ENCODE measurements around the gene TLCD2.
A peak's percentile ranks its signal among the peaks of the same experiment; 100 is the strongest.

Gene TLCD2

GRCh38 chr17:1716076-1716911 lies 6.1 kb upstream of the TLCD2 start:
- peak overlapping the region; percentile 91 for H3K4me3 ChIP-seq (ENCODE audit: low read length)
- H3K27ac ChIP-seq (ENCODE audit: low read length): peak overlapping the region; percentile 93
- no peaks in the 10 kb centered on the region for H3K27me3 ChIP-seq (replicated peaks; ENCODE audit: insufficient read depth, low read length)
- H3K4me1 ChIP-seq (ENCODE audit: low read length): no peaks in the 10 kb centered on the region; the same call in 1 of the 2 replicates
- peak overlapping the region; percentile 92 for H3K4me2 ChIP-seq (ENCODE audit: low read depth, low read length)
- H3K9ac ChIP-seq (ENCODE audit: low read length): peak overlapping the region; percentile 91
- peak overlapping the region; percentile 72 for H2AFZ ChIP-seq (ENCODE audit: low read length)
- no peaks in the 10 kb centered on the region for H3K9me3 ChIP-seq (replicated peaks; ENCODE audit: insufficient read depth, low read length)
- DNase-seq: peak; percentile 100
- no peak for TF ChIP-seq EZH2phosphoT487 (IDR thresholded peaks at IDR 0.05; ENCODE audit: low read length)
- TF ChIP-seq CTCF (IDR thresholded peaks at IDR 0.05; ENCODE audit: low read length): no peak; the same call in 1 of the 2 replicates
- TF ChIP-seq EZH2 (optimal IDR thresholded peaks at IDR 0.05; ENCODE audit: low read depth, low read length): no peak
- H3K79me2 ChIP-seq (ENCODE audit: low read length): peaks cover 7% of the 10 kb centered on the region; the same call in 1 of the 2 replicates
- no peaks in the 10 kb centered on the region for H4K20me1 ChIP-seq (ENCODE audit: insufficient read depth, low read length)
- H3K9me2 ChIP-seq (replicated peaks; ENCODE audit: insufficient read depth, low read length): no peaks in the 10 kb centered on the region
- no peaks in the 10 kb centered on the region for H3K36me3 ChIP-seq (replicated peaks; ENCODE audit: insufficient read depth, low read length)
- peaks cover 4% of the 10 kb centered on the region for H3F3A ChIP-seq (ENCODE audit: insufficient read depth, low read length)

- DNase-seq: no peak
- H3K79me2 ChIP-seq (ENCODE audit: low read length): peaks cover 7% of the 10 kb centered on the region; the same call in 1 of the 2 replicates
- no peaks in the 10 kb centered on the region for H3K36me3 ChIP-seq (replicated peaks; ENCODE audit: insufficient read depth, low read length)
- H3K4me1 ChIP-seq (ENCODE audit: low read length): no peaks in the 10 kb centered on the region; the same call in 1 of the 2 replicates
- peak overlapping the region; percentile 72 for H3K9ac ChIP-seq (ENCODE audit: low read length)
- H3K27ac ChIP-seq (ENCODE audit: low read length): peak overlapping the region; percentile 26; the same call in 1 of the 2 replicates
- peak overlapping the region; percentile 86 for H3K4me2 ChIP-seq (ENCODE audit: low read depth, low read length)
- H3K4me3 ChIP-seq (ENCODE audit: low read length): peak overlapping the region; percentile 91
- H3K27me3 ChIP-seq (replicated peaks; ENCODE audit: insufficient read depth, low read length): no peaks in the 10 kb centered on the region
- H3K9me3 ChIP-seq (replicated peaks; ENCODE audit: insufficient read depth, low read length): no peaks in the 10 kb centered on the region
- H2AFZ ChIP-seq (ENCODE audit: low read length): peak overlapping the region; percentile 72
- no peaks in the 10 kb centered on the region for H3K9me2 ChIP-seq (replicated peaks; ENCODE audit: insufficient read depth, low read length)
- H4K20me1 ChIP-seq (ENCODE audit: insufficient read depth, low read length): no peaks in the 10 kb centered on the region
- H3F3A ChIP-seq (ENCODE audit: insufficient read depth, low read length): peaks cover 4% of the 10 kb centered on the region
- TF ChIP-seq EZH2phosphoT487 (IDR thresholded peaks at IDR 0.05; ENCODE audit: low read length) (no peak), CTCF (IDR thresholded peaks at IDR 0.05; ENCODE audit: low read length) (no peak), EZH2 (optimal IDR thresholded peaks at IDR 0.05; ENCODE audit: low read depth, low read length) (no peak)
These were observed 5.6 kb upstream of the TLCD2 start for GRCh38 chr17:1715803-1716075.

GRCh38 chr17:1714980-1715802 lies 5.0 kb upstream of the TLCD2 start:
- TF ChIP-seq CTCF (IDR thresholded peaks at IDR 0.05; ENCODE audit: low read length) (no peak), EZH2phosphoT487 (IDR thresholded peaks at IDR 0.05; ENCODE audit: low read length) (no peak), EZH2 (optimal IDR thresholded peaks at IDR 0.05; ENCODE audit: low read depth, low read length) (no peak)
- Histone ChIP-seq H3K9me3 (replicated peaks; ENCODE audit: insufficient read depth, low read length) (no peaks in the 10 kb centered on the region), H3K27me3 (replicated peaks; ENCODE audit: insufficient read depth, low read length) (no peaks in the 10 kb centered on the region; the same call in 1 of the 2 replicates), H3F3A (ENCODE audit: insufficient read depth, low read length) (peaks cover 4% of the 10 kb centered on the region), H3K36me3 (replicated peaks; ENCODE audit: insufficient read depth, low read length) (no peaks in the 10 kb centered on the region), H3K4me3 (ENCODE audit: low read length) (peak overlapping the region; percentile 91), H3K4me2 (ENCODE audit: low read depth, low read length) (peak overlapping the region; percentile 86), H3K9ac (ENCODE audit: low read length) (peak overlapping the region; percentile 72), H3K4me1 (ENCODE audit: low read length) (no peaks in the 10 kb centered on the region; the same call in 1 of the 2 replicates), H4K20me1 (ENCODE audit: insufficient read depth, low read length) (no peaks in the 10 kb centered on the region), H2AFZ (ENCODE audit: low read length) (no peak overlapping the region; the same call in 1 of the 2 replicates), H3K9me2 (replicated peaks; ENCODE audit: insufficient read depth, low read length) (no peaks in the 10 kb centered on the region), H3K27ac (ENCODE audit: low read length) (no peak overlapping the region), H3K79me2 (ENCODE audit: low read length) (peaks cover 7% of the 10 kb centered on the region; the same call in 1 of the 2 replicates)
- no peak for DNase-seq

Data from MM.1S (cell line).